ENCODE results near the gene OR10G3. TPM values are rescaled to one million over a fixed set of nuclear protein-coding genes. Genes with fewer than 3 reads are reported as not detected.

The OR10G3 gene
- total RNA-seq, 1 donor from 2014 or later, result not detected

DNA sequence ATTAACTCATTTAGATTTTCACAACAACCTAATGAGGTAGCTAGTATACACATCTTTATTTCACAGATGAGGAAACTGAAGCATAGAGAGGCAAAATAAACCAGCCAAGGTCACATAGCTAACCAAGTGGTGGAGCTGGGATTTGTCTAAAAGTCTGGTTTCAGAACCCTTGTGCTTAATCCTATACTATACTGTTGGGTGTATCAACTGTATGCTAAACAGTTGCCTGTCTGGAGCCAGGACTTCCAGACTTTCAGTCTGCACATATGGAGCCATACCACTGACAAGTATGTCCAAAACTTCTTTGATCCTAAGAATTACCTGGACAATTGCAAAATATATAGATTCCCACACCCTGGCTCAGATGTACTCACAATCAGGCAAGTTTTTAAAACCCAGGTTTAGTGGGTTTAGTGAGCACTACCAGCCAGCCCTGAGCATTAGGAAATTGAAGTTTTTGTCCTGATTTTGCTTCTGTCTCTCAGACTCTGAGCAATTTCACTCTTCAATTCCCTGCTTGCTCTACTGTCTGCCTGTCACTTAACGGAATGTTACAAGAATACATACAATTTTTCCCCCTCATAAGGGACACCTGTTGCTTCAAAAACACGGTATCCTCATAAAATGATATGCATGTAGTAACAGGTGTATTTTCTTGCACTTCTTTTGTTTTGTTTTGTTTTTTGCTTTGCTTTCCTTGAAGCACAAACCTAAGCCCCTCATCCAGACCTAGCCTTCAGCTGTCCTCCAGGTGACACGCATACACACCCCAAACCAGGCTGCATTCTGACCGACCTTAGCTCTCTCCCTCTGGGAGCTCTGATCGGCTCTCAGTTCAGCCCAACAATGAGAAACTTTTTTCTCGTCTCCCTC, 44.1 kb downstream of the OR10G3 start:
- ATAC-seq, result no peak

DNA sequence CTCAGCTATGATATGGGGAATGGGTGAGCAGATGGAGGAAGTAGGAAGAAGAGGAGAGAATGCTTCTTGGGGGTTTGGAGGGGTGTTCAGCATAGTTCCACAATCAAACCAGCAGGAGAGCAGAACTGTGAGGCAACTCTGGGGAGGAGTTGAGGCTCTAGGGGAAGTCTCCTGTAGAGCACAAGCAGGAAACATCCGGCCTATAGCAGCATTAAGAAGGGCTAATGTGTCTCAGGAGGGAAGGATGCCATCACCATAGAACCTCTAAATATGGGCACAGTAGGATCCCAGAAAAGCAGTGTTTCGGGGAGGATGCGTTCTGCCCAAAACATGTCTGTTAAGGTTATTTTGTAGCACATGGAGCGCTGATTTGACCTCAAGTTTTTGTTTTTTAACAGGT, 45.3 kb downstream of the OR10G3 start:
- no peak for ATAC-seq

- ATAC-seq, result no peak
Observed at GRCh38 chr14:21533294-21533693, 46.6 kb downstream of the OR10G3 start.

- ATAC-seq, result no peak
Observed at GRCh38 chr14:21529515-21529914, 50.4 kb downstream of the OR10G3 start.

GRCh38 chr14:21528381-21529348, 51.2 kb downstream of the OR10G3 start:
- no peak for ATAC-seq

- ATAC-seq, result no peak
Observed at GRCh38 chr14:21527318-21527679, 52.6 kb downstream of the OR10G3 start.

- no peak for ATAC-seq
Observed at GRCh38 chr14:21526672-21527317, 53.1 kb downstream of the OR10G3 start.

- peak; percentile 45 for ATAC-seq
Observed at GRCh38 chr14:21525962-21526671, 53.8 kb downstream of the OR10G3 start, which contains the start of gene SALL2. SALL2 (minus strand) TSS chr14:21526346; CDS start chr14:21526127, 219 bp downstream.

GRCh38 chr14:21525571-21525961, 54.3 kb downstream of the OR10G3 start:
- ATAC-seq, result peak; percentile 13

DNA sequence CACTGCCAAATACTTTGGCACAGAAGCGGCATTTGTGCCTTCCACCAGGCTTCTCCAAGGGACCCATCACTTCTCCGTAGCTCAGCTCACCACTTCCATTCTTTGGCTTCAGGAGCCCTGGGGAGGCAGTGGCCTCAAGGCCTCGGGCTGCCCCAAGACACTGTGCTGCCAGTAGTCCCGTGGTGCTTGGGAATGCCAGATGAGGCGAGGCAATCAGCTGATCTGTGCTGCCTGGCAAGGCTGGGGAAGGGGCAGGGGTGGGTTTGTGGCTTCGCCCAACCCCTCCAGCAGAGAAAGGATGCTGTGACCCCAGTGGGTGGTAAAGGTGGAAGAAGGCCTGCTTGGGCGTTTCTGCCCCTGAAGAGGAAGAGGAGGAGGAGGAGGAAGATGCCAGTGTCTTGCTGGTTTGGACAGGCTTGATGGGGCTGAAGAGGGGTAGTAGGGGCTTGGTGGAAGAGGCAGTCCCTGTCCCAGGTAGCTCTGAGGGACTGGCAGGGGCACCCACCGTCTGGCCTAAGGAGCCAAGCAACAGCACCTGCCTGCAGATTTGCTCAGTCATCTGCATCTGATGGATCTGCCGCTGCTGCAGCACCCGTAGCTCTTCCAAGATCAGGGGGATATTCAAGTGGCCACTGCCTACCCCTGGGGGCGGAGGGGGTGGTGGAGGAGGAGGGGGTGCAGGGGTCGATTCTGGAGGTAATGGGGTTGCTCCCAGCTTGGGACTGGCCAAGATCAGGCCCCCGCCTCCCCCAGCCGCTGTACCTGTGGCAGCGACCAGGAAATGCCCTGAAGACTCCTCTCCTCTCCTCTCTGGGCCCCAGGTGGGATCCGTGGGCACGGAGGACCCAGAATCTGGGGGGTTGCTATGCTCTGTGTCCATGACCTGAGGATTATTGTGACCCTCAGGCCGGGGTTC, 55.0 kb downstream of the OR10G3 start:
- ATAC-seq, result no peak

GRCh38 chr14:21523203-21523602, 56.7 kb downstream of the OR10G3 start:
- ATAC-seq, result no peak

GRCh38 chr14:21521501-21521900, 58.4 kb downstream of the OR10G3 start:
- no peak for ATAC-seq

DNA sequence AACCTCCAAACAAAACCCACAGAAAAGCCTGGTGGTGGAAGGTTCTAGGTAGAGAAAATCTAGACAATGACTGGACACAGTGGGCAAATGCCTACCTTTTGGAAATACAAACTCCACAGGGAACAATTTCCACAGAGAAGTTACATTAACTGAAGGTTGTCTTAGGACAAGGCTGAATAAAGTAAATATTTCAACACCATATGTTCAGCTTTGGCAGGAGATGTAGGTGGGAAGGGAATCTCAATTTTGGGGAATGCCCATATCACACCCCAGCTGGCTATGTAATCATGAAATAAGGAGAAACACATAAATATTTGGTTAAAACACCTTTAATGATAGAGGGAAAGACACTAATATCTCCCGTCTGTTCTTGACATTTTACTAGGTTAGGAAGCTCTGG, 59.1 kb downstream of the OR10G3 start:
- ATAC-seq, result no peak

GRCh38 chr14:21518725-21519124, 61.2 kb downstream of the OR10G3 start:
- no peak for ATAC-seq

Other genes with a start within 250 kb of the OR10G3 start
- gene SUPT16H, start 196.1 kb downstream of the OR10G3 start, total RNA-seq, result 40.3 TPM
- 46.3 TPM for gene CHD8, start 124.0 kb downstream of the OR10G3 start, total RNA-seq
- gene RAB2B, start 103.1 kb downstream of the OR10G3 start, total RNA-seq, result 11.4 TPM
- gene TOX4, start 102.9 kb downstream of the OR10G3 start, total RNA-seq, result 70.6 TPM
- gene METTL3, start 68.7 kb downstream of the OR10G3 start, total RNA-seq, result 20.9 TPM
- 1.4 TPM for gene SALL2, start 53.7 kb downstream of the OR10G3 start, total RNA-seq
- not detected for gene OR10G2, start 54.9 kb upstream of the OR10G3 start, total RNA-seq
- gene OR4E2, start 73.8 kb upstream of the OR10G3 start, total RNA-seq, result not detected
- gene OR4E1, start 93.7 kb upstream of the OR10G3 start, total RNA-seq, result not detected